SK-N-SH treated with all-trans-retinoic acid at 6 μM for 48 hours (cell line): ENCODE data around the gene RAB31.

Experiments
- ATAC-seq: fragments of 200-7000 bp; cut with Tn5 transposase; 3 replicates; pipeline ENCODE4 v1.9.1; 2020; ENCODE audit warnings: mild to moderate bottlenecking, moderate library complexity
- BACH2 ChIP-seq: fragments of 250-450 bp; sonication (Bioruptor Pico); IDR thresholded peaks from 2 replicates; pipeline ENCODE4 v1.9.0; 2021; ENCODE audit warnings: mild to moderate bottlenecking, borderline replicate concordance
- CSDC2 ChIP-seq: fragments of 250-450 bp; sonication (Bioruptor Pico); IDR thresholded peaks from 2 replicates; pipeline ENCODE4 v1.5.0; 2020; ENCODE audit warnings: mild to moderate bottlenecking, moderate library complexity
- ESRRG ChIP-seq: fragments of 250-450 bp; sonication (Bioruptor Pico); IDR thresholded peaks from 2 replicates; pipeline ENCODE4 v1.6.1; 2021; ENCODE audit warnings: mild to moderate bottlenecking
- GLIS3 ChIP-seq: fragments of 250-450 bp; sonication (Bioruptor Pico); IDR thresholded peaks from 2 replicates; pipeline ENCODE4 v1.5.0; 2020; ENCODE audit warnings: mild to moderate bottlenecking, moderate library complexity
- ISL1 ChIP-seq: fragments of 250-450 bp; sonication (Bioruptor Pico); IDR thresholded peaks from 2 replicates; pipeline ENCODE4 v2.1.2; 2022; ENCODE audit warnings: mild to moderate bottlenecking, moderate library complexity
- OSR1 ChIP-seq: fragments of 250-450 bp; sonication (Bioruptor Pico); IDR thresholded peaks from 2 replicates; pipeline ENCODE4 v1.8.0; 2022; ENCODE audit warnings: moderate library complexity, mild to moderate bottlenecking, inconsistent platforms
- POU6F1 ChIP-seq: fragments of 250-450 bp; sonication (Bioruptor Pico); IDR thresholded peaks from 2 replicates; pipeline ENCODE4 v1.8.0; 2021; ENCODE audit warnings: low read depth, mild to moderate bottlenecking, moderate library complexity, borderline replicate concordance
- PPARA ChIP-seq: fragments of 250-450 bp; sonication (Bioruptor Pico); IDR thresholded peaks from 2 replicates; pipeline ENCODE4 v1.5.0; 2020; ENCODE audit warnings: mild to moderate bottlenecking, borderline replicate concordance
- RARB ChIP-seq: fragments of 250-450 bp; sonication (Bioruptor Pico); IDR thresholded peaks from 2 replicates; pipeline ENCODE4 v1.8.0; 2021; ENCODE audit warnings: mild to moderate bottlenecking, moderate library complexity
- SNAI2 ChIP-seq: fragments of 250-450 bp; sonication (Bioruptor Pico); IDR thresholded peaks from 2 replicates; pipeline ENCODE4 v1.5.0; 2020; ENCODE audit warnings: mild to moderate bottlenecking, moderate library complexity
- TCF4 ChIP-seq: fragments of 250-450 bp; sonication (Bioruptor Pico); IDR thresholded peaks from 2 replicates; pipeline ENCODE4 v1.8.0; 2021; ENCODE audit warnings: mild to moderate bottlenecking, moderate library complexity, borderline replicate concordance
- TOX ChIP-seq: fragments of 250-450 bp; sonication (Bioruptor Pico); IDR thresholded peaks from 2 replicates; pipeline ENCODE4 v1.8.0; 2021; ENCODE audit warnings: mild to moderate bottlenecking, moderate library complexity, borderline replicate concordance
- ZFP3 ChIP-seq: fragments of 250-450 bp; sonication (Bioruptor Pico); IDR thresholded peaks from 2 replicates; pipeline ENCODE4 v1.5.0; 2020; ENCODE audit warnings: mild to moderate bottlenecking, moderate library complexity
- ZFP30 ChIP-seq: fragments of 450-650 bp; formaldehyde crosslinking; IDR thresholded peaks from 2 replicates; pipeline ENCODE4 v1.5.0; 2022; ENCODE audit warnings: mild to moderate bottlenecking, moderate library complexity
- ZNF565 ChIP-seq: fragments of 450-650 bp; formaldehyde crosslinking; conservative IDR thresholded peaks from 2 replicates; pipeline ENCODE4 v1.5.0; 2020; ENCODE audit warnings: low read depth, mild to moderate bottlenecking, moderate library complexity
- ZNF70 ChIP-seq: fragments of 450-650 bp; formaldehyde crosslinking; IDR thresholded peaks from 2 replicates; pipeline ENCODE4 v1.5.0; 2020; ENCODE audit warnings: mild to moderate bottlenecking, moderate library complexity
- ZNF8 ChIP-seq: fragments of 450-650 bp; formaldehyde crosslinking; IDR thresholded peaks from 2 replicates; pipeline ENCODE4 v1.5.0; 2020; ENCODE audit warnings: mild to moderate bottlenecking, moderate library complexity
- TF ChIP-seq, protein P1 (sequence below): fragments of 250-450 bp; sonication (Bioruptor Pico); IDR thresholded peaks from 2 replicates; pipeline ENCODE4 v1.5.0; 2020; ENCODE audit warnings: mild to moderate bottlenecking, moderate library complexity
- TF ChIP-seq, protein P2 (sequence below): fragments of 250-450 bp; sonication (Bioruptor Pico); IDR thresholded peaks from 2 replicates; pipeline ENCODE4 v1.5.1; 2021; ENCODE audit warnings: mild to moderate bottlenecking, moderate library complexity

The RAB31 gene

GRCh38 chr18:9831723-9832199, 123.7 kb downstream of the RAB31 start:
- ATAC-seq: no peak
- TF ChIP-seq, protein P1, sequence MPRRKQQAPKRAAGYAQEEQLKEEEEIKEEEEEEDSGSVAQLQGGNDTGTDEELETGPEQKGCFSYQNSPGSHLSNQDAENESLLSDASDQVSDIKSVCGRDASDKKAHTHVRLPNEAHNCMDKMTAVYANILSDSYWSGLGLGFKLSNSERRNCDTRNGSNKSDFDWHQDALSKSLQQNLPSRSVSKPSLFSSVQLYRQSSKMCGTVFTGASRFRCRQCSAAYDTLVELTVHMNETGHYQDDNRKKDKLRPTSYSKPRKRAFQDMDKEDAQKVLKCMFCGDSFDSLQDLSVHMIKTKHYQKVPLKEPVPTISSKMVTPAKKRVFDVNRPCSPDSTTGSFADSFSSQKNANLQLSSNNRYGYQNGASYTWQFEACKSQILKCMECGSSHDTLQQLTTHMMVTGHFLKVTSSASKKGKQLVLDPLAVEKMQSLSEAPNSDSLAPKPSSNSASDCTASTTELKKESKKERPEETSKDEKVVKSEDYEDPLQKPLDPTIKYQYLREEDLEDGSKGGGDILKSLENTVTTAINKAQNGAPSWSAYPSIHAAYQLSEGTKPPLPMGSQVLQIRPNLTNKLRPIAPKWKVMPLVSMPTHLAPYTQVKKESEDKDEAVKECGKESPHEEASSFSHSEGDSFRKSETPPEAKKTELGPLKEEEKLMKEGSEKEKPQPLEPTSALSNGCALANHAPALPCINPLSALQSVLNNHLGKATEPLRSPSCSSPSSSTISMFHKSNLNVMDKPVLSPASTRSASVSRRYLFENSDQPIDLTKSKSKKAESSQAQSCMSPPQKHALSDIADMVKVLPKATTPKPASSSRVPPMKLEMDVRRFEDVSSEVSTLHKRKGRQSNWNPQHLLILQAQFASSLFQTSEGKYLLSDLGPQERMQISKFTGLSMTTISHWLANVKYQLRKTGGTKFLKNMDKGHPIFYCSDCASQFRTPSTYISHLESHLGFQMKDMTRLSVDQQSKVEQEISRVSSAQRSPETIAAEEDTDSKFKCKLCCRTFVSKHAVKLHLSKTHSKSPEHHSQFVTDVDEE (CRISPR knock-in tag): no peak
- no peak for TF ChIP-seq TCF4 (CRISPR knock-in tag)
- no peak for TF ChIP-seq ZNF70 (CRISPR knock-in tag)
- TF ChIP-seq PPARA (CRISPR knock-in tag): no peak
- TF ChIP-seq ISL1: no peak
- no peak for TF ChIP-seq ZFP30

DNA sequence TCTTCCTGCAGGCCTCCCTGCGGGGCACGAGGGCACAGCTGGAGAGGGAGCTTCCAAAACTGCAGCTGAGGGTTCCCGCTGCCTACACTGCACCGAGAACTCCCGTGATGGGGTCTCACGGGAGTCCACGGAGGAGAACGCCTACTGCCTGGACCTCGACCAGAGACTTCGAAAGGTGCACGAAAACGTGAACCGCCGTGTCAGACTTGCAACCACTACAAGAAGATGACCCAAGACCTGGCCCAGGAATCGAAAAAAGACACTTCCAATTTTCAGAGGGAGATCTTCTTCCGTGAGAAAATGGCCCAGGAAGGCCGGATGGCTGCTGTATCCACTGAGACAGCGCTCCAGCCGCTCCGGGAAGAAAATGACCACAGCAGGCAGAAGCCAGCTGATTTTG, 124.8 kb downstream of the RAB31 start:
- no peak for ATAC-seq
- no peak for TF ChIP-seq SNAI2 (CRISPR knock-in tag)
- no peak for TF ChIP-seq BACH2 (CRISPR knock-in tag)
- TF ChIP-seq TOX (CRISPR knock-in tag): no peak
- no peak for TF ChIP-seq POU6F1 (CRISPR knock-in tag)
- no peak for TF ChIP-seq ESRRG (CRISPR knock-in tag)
- TF ChIP-seq TCF4 (CRISPR knock-in tag): no peak
- TF ChIP-seq, protein P2, sequence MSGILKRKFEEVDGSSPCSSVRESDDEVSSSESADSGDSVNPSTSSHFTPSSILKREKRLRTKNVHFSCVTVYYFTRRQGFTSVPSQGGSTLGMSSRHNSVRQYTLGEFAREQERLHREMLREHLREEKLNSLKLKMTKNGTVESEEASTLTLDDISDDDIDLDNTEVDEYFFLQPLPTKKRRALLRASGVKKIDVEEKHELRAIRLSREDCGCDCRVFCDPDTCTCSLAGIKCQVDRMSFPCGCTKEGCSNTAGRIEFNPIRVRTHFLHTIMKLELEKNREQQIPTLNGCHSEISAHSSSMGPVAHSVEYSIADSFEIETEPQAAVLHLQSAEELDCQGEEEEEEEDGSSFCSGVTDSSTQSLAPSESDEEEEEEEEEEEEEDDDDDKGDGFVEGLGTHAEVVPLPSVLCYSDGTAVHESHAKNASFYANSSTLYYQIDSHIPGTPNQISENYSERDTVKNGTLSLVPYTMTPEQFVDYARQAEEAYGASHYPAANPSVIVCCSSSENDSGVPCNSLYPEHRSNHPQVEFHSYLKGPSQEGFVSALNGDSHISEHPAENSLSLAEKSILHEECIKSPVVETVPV (CRISPR knock-in tag): no peak
- no peak for TF ChIP-seq CSDC2
- no peak for TF ChIP-seq OSR1 (CRISPR knock-in tag)
- no peak for TF ChIP-seq ZNF8 (CRISPR knock-in tag)
- TF ChIP-seq ZFP3 (CRISPR knock-in tag): no peak
- no peak for TF ChIP-seq ZNF565
- TF ChIP-seq ZNF70 (CRISPR knock-in tag): no peak
- TF ChIP-seq, protein P1 (CRISPR knock-in tag): no peak
- no peak for TF ChIP-seq GLIS3
- TF ChIP-seq RARB (CRISPR knock-in tag): no peak
- TF ChIP-seq PPARA (CRISPR knock-in tag): no peak

- no peak for ATAC-seq
- TF ChIP-seq GLIS3: no peak
- TF ChIP-seq, all 23 proteins: peak for 0
These were observed 126.5 kb downstream of the RAB31 start for GRCh38 chr18:9834551-9834950.

DNA sequence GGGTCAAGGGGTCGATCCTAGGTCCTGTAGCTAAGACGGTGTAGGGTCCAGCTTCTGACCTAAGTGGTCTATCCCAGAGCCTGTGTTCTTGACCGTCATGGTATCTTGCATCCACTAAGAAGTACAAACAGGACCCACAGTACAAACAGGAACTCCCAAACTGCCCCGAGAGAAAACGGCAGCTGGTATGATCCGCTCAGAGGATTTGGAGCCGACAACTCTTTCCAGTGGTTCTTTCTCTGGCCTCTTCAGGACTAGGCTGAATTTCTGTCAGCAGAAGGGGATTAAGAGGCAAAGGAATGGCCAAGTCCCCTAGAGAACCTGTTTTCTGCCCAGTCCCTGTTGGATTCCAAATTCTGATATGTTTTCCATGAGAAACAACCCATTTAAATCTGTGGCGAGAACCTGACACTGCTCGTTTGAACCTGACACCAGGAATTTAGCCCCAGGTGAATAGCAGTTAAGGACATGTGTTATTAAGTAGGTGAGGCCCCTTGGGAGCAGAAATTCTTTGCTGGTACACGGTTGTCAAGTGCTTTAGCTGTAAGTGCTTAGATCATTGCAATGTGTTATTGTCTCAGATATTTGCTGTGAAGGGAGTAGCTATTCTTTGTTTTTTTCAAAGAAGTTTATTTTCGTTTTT, 127.1 kb downstream of the RAB31 start:
- no peak for ATAC-seq
- TF ChIP-seq TOX (CRISPR knock-in tag) (no peak), RARB (CRISPR knock-in tag) (no peak), BACH2 (CRISPR knock-in tag) (no peak), GLIS3 (no peak), ZFP30 (no peak)
